Stimulated activated CD8-positive, alpha-beta memory T cell treated with anti-CD3 and anti-CD28 coated beads, Interleukin-4, amount 100 ng/mL, for 1 hour (primary cell): ENCODE results near the gene PTPRG.

Source experiments
- DNase-seq, 2 donors: peaks; one replicate each; pipeline ENCODE4 v3.0.0-alpha.2; 2020; ENCODE audit warnings: low read depth in 2 of 2, low spot score in 1 of 2

The PTPRG gene

DNA sequence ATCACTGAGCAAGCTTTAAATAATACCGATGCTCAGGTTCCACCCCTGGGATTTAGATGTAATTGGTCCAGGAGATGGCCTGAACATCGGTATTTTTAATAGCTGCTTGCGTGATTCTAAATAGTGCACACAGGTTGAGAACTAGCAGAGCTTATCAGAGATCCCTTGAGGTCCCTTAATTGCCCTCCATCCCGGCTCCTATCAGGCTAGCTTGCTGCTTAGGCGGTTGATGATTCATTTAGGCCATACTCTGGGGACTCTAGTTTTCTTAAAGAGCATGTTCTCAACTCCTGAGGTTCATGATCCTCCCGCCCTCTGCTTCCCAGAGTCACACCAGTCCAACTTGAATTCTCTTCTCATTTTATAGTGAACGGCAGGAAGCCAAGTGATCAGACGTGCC lies 531.7 kb downstream of the PTPRG start:
- no peak for DNase-seq

- DNase-seq: no peak
Measured at GRCh38 chr3:62094461-62094860, 533.1 kb downstream of the PTPRG start.

GRCh38 chr3:62095080-62095479 lies 533.7 kb downstream of the PTPRG start:
- no peak for DNase-seq

DNA sequence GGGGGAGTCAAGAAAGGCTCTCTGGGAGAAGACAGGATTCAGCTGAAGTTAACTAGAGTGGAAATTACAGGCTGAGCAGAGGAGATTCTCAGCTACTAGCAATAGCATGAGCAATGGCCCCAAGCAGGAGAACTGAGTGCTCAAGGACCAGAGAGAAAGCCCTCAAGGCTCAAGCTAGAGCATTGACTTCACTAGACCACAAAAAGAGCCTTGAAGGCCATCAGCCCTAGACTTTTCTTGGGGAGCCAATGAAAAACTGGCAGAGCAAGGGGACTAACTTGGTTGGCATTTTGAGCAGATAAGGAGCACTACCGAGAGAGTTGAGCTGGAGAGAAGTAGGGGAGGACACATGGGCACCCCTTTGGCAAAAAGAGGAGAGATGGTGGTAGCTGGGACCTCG lies 534.4 kb downstream of the PTPRG start:
- DNase-seq: no peak

GRCh38 chr3:62096521-62096920 lies 535.1 kb downstream of the PTPRG start:
- DNase-seq: no peak

DNA sequence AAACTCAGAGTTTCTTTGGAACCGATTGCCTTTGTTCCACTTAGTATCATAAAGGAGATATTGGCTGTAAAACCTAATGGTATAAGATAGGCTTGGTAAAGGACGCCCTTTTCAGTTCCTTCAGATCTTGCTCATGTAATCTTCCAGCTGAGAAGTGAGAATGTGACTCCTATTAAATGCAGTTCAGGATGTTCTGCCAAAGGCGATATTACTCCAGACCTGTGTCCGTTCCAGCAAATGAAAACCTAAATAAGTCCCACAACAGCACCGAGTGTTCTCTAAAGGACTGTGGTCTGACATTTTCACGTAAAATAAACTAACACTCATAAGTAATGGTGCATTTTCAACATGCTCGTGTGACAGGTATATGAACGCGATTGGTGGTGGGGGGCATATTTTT lies 535.8 kb downstream of the PTPRG start:
- DNase-seq: no peak

GRCh38 chr3:62098646-62099365 lies 537.4 kb downstream of the PTPRG start:
- no peak for DNase-seq

GRCh38 chr3:62100282-62100989 lies 539.1 kb downstream of the PTPRG start:
- no peak for DNase-seq

- DNase-seq: no peak
Measured at GRCh38 chr3:62101488-62101887, 540.1 kb downstream of the PTPRG start.

- no peak for DNase-seq
Measured at GRCh38 chr3:62103531-62103930, 542.2 kb downstream of the PTPRG start.

GRCh38 chr3:62109534-62109933 lies 548.2 kb downstream of the PTPRG start:
- no peak for DNase-seq

DNA sequence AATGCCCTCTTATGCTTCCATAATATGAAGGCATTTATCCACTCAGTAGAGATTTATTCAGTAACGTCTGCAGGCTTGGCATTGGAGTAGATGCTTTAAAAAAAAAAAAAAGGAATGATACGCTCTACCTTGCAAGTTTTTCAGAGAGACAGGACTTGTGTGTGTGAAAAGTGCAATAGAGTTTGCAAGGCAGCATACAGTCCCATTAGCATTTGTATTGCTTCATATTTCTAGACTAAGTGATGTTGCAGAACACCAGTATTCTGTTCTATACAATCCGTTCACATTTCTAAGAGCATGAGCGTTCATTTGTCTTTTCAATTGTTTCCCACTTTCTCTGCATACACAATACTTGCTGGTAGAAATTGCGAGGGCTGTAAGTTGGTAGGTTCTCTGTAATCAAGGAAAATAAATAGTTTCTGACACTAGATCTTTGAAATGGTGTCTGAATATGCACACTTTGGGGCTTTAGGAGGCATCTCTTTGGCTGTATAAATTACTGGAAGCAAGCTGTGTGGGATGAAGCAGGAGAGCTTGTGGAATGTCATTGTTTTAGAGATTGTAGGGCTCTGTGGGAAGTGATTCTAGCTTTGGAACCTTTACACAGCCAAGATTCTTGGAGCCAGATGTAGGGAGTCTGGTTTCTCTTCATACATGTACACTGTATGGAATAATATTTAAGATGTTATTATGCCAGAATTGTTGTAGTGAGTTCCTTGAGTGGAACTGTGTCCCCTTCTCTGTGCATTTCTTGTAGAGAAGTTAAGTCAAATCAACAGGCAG lies 549.3 kb downstream of the PTPRG start:
- no peak for DNase-seq

DNA sequence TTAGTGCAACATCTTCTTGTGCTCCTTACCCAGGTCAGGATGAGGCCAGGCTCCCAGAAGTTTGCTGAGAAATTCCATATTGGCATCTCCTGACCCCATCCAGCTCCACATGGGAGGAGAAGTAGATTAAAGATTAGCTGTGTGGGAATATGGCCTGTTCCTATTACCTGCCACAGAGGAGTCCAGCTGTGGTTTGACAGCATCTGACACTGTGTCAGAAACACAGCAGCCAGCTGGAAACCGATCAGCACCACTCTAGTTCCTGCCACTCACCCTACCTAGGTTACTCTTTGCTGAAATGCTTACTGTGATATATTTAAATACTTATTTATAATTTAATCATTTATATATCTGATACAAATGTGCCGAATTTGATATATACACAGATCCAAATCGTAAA lies 551.7 kb downstream of the PTPRG start:
- DNase-seq: no peak

GRCh38 chr3:62114763-62115162 lies 553.4 kb downstream of the PTPRG start:
- DNase-seq: no peak

DNA sequence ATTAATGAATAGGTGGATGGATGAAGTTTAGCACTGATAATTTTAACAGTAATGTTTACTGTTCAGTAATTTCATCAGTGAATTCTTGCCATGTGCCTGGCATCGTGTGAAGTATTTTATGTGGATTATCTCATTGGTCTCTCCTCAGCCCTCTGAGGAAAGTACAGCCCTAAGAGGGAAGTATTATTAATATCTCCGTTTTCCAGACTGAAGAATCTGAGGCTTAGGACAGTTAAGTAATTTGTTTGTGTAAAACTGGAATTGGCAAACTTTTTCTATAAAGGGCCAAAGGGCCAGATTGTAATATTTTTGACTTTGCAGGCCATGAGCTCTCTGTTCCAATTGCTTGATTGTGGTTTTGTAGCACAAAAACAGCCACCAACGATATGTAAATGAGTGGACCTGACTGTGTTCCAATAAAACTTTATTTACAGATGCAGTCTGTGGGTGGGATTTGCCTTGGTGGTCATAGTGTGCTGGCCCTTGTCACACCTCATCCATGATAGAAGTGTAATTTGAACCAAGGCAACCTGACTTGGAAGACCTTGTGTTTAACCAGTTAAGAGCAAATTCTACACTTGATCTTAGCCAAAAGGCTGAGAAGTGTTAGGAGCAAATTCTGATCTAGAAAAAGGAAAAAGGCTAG lies 556.7 kb downstream of the PTPRG start:
- no peak for DNase-seq

- no peak for DNase-seq
Measured at GRCh38 chr3:62119139-62119538, 557.8 kb downstream of the PTPRG start.

- DNase-seq: no peak
Measured at GRCh38 chr3:62122819-62123218, 561.4 kb downstream of the PTPRG start.

GRCh38 chr3:62125380-62125779 lies 564.0 kb downstream of the PTPRG start:
- DNase-seq: no peak

DNA sequence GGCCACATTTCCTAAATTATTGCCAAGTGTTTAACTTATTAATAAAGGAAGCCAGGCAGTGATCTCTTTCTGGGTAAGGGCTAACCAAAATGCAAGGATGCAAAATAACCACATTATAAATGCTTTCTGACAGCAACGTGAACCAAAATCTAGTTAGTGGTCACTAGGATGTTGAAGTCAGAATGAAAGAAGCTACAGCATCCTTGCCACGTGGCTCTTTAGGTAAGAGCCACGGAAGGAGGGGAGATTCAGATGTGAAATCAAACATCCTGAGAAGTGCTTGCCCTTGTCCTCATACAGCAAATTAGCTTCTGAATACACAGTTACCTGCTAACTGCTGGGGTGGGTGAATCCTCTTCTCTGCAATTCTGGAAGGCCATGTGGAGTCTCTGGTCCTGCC lies 565.7 kb downstream of the PTPRG start:
- DNase-seq: no peak

GRCh38 chr3:62128051-62128450 lies 566.7 kb downstream of the PTPRG start:
- no peak for DNase-seq

DNA sequence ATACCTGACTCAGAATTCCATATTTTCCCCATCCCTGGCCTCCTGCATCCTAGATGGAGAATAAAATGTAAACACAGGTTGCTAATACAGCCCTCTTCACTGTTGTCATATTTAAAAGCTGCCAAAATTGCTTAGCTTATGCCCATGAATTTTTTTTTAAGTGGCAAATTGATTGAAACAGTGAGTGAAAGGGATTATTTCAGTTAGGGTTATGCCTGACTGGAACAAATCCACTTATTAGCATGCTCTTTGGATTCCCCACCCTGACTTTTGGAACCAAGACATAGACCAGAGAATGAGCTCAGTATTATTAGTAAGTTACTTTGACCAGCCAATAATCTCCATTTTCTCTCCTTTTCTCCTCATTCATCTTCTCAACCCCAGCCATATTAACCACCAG lies 567.3 kb downstream of the PTPRG start:
- no peak for DNase-seq

DNA sequence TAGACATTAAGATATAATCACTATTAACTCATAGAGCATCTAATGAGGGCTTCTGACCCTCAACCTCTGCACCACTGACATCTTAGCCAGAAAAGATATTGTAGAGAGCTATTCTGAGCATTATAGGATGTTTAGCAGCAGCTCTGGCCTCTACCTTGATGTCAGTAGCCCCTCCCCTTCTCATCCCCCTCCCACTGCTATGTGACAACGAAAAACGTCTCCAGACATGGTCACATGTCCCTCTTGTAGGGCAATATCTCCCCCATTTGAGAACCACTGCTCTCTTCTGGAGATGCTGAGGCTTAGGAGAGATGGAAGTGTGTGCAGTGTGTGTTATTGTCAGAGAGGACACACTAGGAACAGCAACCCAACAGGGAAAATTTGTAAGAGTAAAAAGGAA lies 569.7 kb downstream of the PTPRG start:
- no peak for DNase-seq
